ENCODE measurements around the gene PREX1. TPM values are rescaled to one million over a fixed set of nuclear protein-coding genes. Genes with fewer than 3 reads are reported as not detected.
A peak's percentile ranks its signal among the peaks of the same experiment; 100 is the strongest.

PREX1 gene
- total RNA-seq, 1 donor from 2014 or later = 66.0 TPM

GRCh38 chr20:48793776-48794175, 34.0 kb downstream of the PREX1 start:
- H3K36me3 ChIP-seq = no peaks in the 10 kb centered on the region
- H3K27ac ChIP-seq = no peak overlapping the region
- DNase-seq (peak; percentile 22), ATAC-seq (no peak)
- H3K9me3 ChIP-seq = no peaks in the 10 kb centered on the region
- peaks cover 36% of the 10 kb centered on the region for H3K4me1 ChIP-seq
- H3K27me3 ChIP-seq = no peaks in the 10 kb centered on the region
- intact Hi-C loops (cut with DNase I) = no loop called here
- TF ChIP-seq CTCF (IDR thresholded peaks at IDR 0.05) = no peak
- H3K4me3 ChIP-seq = no peak overlapping the region

GRCh38 chr20:48791666-48792071, 36.1 kb downstream of the PREX1 start:
- Histone ChIP-seq H3K27me3 (no peaks in the 10 kb centered on the region), H3K4me3 (no peak overlapping the region), H3K36me3 (no peaks in the 10 kb centered on the region), H3K4me1 (peaks cover 43% of the 10 kb centered on the region), H3K27ac (no peak overlapping the region), H3K9me3 (no peaks in the 10 kb centered on the region)
- DNase-seq (peak; percentile 44), ATAC-seq (no peak)
- no peak for TF ChIP-seq CTCF (IDR thresholded peaks at IDR 0.05)
- intact Hi-C loops (cut with DNase I) = no loop called here

- ATAC-seq (no peak), DNase-seq (no peak)
- Histone ChIP-seq H3K4me3 (no peak overlapping the region), H3K36me3 (no peaks in the 10 kb centered on the region), H3K27me3 (no peaks in the 10 kb centered on the region), H3K27ac (no peak overlapping the region), H3K9me3 (no peaks in the 10 kb centered on the region), H3K4me1 (peaks cover 44% of the 10 kb centered on the region)
- intact Hi-C loops (cut with DNase I) = no loop called here
- TF ChIP-seq CTCF (IDR thresholded peaks at IDR 0.05) = no peak
These were observed 36.8 kb downstream of the PREX1 start for GRCh38 chr20:48791014-48791413.

DNA sequence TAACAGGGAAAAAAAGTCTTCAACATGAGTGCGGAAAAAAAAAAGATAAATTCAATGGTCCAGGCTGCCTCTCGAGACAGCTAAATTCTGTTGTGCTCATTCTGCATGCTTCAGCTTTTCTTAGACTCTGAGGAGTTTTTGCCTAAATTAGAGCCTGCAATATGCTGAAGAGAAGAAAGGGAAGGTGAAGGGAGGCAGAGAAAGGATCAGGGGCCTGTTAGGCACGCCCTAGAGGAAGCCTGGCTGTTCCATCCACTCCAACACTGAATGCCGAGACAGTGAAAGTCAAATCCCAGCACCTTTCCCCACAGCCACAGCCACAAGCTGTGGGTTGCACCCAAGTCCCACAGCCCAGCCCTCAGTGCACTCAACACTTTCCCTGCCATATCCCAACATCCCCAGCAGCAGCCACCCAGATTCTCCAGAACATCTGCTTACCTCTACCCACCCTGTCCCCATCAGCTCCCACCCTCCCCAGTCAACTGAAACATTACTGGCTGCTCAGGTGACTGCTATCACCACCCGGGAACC, 37.3 kb downstream of the PREX1 start:
- no peak for TF ChIP-seq CTCF (IDR thresholded peaks at IDR 0.05)
- no peak overlapping the region for H3K4me3 ChIP-seq
- H3K4me1 ChIP-seq = peaks cover 44% of the 10 kb centered on the region
- no peaks in the 10 kb centered on the region for H3K9me3 ChIP-seq
- no peaks in the 10 kb centered on the region for H3K36me3 ChIP-seq
- peak; percentile 22 for DNase-seq
- ATAC-seq = no peak
- intact Hi-C loops (cut with DNase I) = no loop called here
- no peak overlapping the region for H3K27ac ChIP-seq
- H3K27me3 ChIP-seq = no peaks in the 10 kb centered on the region

- Histone ChIP-seq H3K9me3 (no peaks in the 10 kb centered on the region), H3K36me3 (no peaks in the 10 kb centered on the region), H3K4me3 (no peak overlapping the region), H3K4me1 (peaks cover 44% of the 10 kb centered on the region), H3K27me3 (no peaks in the 10 kb centered on the region), H3K27ac (no peak overlapping the region)
- TF ChIP-seq CTCF (IDR thresholded peaks at IDR 0.05) = no peak
- no peak for ATAC-seq
- no peak for DNase-seq
- intact Hi-C loops (cut with DNase I) = no loop called here
These were observed 37.9 kb downstream of the PREX1 start for GRCh38 chr20:48789781-48790472.

Measured in upper lobe of right lung (tissue), 1 donor.